AG09319 (cell line): ENCODE measurements around the gene KRTAP4-4.
"Not testable (repeated sequence)": the region's sequence is repeated elsewhere in the genome, so short reads cannot be mapped to it uniquely, and the experiment has no call there.

Source experiments
- DNase-seq: peaks from one replicate; pipeline ENCODE4 v3.0.0-alpha.2; 2010; ENCODE audit warnings: low read depth; ENCODE audit errors: extremely low read depth
- TF ChIP-seq, protein P1 (sequence below): IDR thresholded peaks from 2 replicates; pipeline ENCODE4 v1.5.1; 2011; ENCODE audit warnings: low read depth, mild to moderate bottlenecking, inconsistent platforms, low read length, moderate library complexity

The KRTAP4-4 gene

DNA sequence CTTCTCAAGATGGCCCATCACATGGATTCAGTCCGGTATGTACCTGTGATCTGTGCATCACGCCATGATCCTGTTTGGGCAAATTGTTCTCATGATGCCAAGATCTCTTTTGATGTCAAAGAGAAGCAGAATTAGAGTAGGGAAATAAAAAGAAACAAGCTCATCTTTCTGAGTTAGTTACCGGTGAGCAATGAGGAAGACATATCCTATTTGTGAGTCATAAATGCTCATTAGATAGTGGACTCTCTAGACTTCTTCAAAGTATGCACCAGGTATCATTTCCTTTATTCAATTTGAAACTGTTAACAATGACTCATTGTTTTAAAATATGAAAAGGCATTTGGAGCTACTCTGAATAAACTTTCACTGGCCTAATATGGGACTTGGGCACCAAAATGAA is 28.6 kb downstream of the KRTAP4-4 start:
- TF ChIP-seq, protein P1, sequence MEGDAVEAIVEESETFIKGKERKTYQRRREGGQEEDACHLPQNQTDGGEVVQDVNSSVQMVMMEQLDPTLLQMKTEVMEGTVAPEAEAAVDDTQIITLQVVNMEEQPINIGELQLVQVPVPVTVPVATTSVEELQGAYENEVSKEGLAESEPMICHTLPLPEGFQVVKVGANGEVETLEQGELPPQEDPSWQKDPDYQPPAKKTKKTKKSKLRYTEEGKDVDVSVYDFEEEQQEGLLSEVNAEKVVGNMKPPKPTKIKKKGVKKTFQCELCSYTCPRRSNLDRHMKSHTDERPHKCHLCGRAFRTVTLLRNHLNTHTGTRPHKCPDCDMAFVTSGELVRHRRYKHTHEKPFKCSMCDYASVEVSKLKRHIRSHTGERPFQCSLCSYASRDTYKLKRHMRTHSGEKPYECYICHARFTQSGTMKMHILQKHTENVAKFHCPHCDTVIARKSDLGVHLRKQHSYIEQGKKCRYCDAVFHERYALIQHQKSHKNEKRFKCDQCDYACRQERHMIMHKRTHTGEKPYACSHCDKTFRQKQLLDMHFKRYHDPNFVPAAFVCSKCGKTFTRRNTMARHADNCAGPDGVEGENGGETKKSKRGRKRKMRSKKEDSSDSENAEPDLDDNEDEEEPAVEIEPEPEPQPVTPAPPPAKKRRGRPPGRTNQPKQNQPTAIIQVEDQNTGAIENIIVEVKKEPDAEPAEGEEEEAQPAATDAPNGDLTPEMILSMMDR = no peak
- no peak for DNase-seq

DNA sequence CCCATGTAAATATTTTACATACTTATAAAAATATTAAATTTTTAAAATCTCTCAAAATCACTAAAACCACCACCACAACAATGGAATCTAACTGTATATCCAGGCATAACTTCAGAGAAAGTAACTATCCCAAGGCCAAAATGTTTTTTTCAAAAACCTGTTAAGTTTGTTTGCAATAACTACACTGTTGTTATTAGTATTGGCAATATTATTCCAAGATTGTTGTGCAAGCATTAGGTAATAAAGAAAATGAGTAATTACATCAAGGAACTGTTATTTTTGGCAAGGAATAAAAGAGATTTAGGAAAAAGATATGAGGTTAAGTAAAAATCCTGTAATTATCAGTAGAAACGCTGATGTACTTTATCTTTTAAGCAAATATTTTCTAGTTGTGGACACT is 33.2 kb downstream of the KRTAP4-4 start:
- TF ChIP-seq, protein P1 = no peak
- DNase-seq = no peak

DNA sequence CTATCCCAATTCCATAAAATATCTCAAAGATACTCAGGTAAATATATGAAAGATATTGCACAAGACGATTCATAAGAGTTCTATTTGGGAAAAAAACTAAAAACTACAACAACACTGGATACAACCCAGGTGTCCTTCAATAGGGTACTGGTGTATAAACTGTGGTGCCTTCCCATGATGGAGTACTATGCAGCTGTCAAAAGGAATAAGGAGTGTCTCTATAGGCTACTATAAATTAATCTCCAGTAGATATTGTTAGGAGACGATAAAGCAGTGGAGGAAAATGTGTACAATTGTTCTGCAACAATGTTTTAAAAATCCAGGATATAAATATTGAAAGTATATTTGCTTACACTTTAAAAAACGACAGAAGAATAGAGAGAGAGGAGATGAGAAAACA is 34.1 kb downstream of the KRTAP4-4 start:
- TF ChIP-seq, protein P1 = no peak
- DNase-seq = no peak

DNA sequence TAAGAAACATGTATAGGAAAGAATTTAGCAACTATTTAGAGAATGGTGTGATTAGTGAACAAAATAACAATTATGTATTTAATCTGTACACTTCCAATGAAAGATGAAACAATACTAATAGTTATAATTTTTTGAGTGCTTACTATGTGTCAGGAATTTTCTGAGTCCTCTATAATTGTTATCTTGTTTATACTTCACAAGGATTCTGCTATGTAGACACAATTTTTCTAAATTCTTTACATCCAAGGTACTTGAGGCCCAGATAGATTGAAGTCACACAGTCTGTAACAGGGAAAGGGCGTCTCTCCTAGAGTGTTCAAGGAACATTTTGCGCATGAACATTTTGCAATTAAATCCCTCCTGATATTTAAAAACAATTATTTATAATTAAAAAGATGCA is 35.5 kb downstream of the KRTAP4-4 start:
- TF ChIP-seq, protein P1 = no peak
- no peak for DNase-seq

DNA sequence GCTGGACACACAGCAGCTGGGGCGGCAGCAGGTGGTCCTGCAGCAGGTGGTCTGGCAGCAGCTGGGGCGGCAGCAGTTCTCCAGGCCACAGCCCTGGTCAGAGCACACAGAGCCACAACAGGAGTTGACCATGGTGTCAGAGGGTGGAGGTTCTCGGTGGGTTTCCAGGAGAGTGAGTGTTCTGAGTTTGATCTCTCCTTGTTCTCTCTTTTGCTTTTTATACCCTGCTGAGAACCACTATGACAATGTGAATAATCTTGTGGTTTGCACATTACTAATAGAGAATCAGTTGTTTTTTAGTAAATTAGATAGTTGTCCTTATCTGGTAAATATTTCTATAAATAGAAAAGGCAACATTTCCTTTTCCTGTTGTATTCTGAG is 36.6 kb downstream of the KRTAP4-4 start, which contains the start of gene KRTAP4-12:
Gene KRTAP4-12 (minus strand): TSS at position 192 of the 381 bp plus-strand sequence. CDS start 60 bp downstream, at position 132.
- not testable (repeated sequence) for DNase-seq

DNA sequence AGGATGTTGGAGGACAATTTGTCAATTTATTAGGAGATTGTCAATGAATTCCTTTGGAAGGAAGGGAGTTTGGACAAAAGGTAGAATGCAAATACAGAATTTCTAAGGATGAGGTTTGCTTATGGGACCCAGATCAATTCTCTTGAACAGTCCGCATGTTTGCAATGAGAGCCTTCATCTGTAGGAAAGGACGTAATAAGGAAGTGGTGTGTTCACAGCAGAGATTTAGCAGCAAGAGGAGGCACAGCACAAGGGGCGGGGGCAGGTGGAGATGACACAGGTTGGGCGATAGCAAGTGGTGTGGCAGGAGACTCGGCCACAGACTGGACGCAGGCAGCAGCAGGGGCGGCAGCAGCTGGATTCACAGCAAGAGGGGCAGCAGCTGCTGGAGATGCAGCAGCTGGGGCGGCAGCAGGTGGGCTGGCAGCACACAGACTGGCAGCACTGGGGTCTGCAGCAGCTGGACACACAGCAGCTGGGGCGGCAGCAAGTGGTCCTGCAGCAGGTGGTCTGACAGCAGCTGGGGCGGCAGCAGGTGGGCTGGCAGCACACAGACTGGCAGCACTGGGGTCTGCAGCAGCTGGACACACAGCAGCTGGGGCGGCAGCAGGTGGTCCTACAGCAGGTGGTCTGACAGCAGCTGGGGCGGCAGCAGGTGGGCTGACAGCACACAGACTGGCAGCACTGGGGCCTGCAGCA is 37.1 kb downstream of the KRTAP4-4 start:
- DNase-seq = not testable (repeated sequence)

DNA sequence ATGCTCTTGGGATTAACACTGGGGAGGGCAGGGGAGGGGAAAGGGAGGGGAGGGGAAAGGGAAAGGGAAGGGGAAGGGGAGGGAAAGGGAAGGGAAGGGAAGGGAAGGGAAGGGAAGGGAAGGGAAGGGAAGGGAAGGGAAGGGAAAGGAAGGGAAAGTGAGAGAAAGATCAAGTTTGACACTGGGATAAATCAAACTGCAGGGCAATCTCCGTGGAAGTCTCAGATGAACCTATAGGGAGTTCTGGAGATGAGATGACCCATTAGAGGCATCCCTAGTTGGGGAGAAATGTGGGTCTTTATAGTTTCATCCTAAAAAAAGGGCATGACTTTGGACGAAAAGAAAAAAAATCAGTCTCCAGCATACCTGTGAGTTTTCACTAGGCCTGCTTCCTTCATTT is 38.8 kb downstream of the KRTAP4-4 start:
- DNase-seq = no peak
- TF ChIP-seq, protein P1 = no peak

DNA sequence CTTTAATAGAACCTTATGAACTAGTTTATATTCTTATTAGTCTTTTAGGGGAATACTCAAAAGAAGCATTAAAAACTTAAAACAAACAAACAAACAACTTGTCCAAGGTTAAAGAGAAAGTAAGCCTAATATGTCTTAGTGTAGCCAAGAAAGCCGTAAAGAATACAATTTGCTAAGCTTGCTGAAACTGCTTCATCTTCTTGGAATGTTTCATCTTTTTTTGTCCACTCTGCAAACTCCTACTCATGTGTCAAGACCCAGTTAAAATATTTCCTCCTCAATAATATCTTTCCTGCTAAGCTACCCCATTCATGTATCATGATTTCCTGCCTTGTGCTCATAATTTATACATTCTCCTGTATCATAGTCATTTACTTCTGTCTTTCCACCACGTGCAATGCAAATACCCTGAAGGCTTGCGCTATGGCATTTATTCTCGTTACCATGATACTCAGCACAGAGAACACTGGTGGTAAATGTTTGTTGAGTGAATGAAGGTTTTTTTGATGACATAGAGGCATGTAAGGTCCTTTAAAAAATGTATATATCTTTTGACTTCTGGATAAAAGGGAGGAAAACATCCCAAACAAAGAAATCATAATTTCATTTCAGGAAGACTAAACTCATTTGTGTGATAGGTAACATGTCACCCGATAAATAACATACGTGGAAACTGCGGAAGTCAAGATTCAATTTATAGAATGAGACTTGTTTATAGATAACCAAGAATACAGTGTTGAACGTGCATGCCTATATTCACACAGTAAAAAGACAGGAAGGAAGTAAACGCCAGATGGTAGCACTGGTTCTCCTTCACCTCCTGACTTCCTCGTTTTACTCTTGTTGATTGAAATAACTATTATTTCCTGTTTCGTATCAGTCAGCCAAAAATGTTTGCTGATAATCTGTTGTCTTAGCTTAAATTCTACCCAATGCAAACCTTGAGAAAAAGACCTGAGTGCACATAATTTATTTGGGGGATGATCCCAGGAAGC is 40.6 kb downstream of the KRTAP4-4 start:
- DNase-seq = not testable (repeated sequence)
